GM21528 (cell line): ENCODE measurements around the gene FAM156B.
"Not testable (repeated sequence)": the region's sequence is repeated elsewhere in the genome, so short reads cannot be mapped to it uniquely, and the experiment has no call there.

ENCODE experiments used
- ATAC-seq: cut with Tn5 transposase; IDR thresholded peaks from one replicate; pipeline ENCODE4 v1.9.1; 2021; ENCODE audit warnings: mild to moderate bottlenecking, moderate library complexity; ENCODE audit not compliant: unreplicated experiment, low FRiP score

FAM156B gene, protein sequence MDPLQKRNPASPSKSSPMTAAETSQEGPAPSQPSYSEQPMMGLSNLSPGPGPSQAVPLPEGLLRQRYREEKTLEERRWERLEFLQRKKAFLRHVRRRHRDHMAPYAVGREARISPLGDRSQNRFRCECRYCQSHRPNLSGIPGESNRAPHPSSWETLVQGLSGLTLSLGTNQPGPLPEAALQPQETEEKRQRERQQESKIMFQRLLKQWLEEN

DNA sequence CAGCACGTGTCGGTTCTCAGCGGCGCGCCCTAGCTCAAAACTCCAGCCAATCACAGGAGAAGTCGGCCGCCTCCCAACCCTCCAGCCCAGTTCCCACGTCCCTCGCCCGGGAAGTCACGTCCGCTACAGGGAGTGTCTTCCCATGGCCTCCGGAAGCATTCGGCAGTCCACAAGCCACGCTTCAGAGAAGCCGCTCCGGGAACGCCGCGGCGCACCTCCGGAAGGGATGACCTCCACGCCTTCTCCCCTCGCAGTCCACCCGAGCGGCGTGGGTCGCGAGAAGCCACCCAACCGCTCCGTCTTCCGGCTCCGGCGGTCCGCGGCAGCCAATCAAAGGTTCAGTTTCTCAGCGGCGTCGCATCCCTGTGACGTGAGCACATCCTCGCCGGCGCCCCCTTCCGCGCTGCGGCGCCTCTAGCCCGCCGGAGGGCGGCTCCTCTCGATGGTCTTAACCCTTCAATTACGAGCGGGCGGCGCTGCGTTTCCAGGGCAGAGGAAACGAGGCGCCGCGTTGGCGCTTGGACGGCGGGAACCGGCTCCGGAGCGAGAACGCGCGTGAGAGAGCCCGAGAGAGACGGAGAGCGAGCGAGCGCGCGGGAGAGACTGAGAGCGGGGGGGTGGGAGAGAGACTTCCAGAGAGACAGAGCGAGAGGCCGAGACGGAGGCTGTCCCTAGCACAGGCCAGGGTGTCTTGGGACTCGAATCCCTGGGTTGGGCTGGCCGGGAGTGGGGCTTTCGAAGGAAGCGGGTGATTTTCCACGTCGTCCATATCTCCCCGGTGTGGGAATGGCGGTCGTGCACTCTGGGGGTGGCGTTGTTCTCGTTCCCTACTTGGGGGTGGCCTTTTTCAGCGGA is at the start of gene FAM156B:
Gene FAM156B (plus strand): TSS at position 476 of the 855 bp plus-strand sequence. CDS start 9,896 bp downstream, outside the sequence.
- ATAC-seq, result peak; percentile 84

DNA sequence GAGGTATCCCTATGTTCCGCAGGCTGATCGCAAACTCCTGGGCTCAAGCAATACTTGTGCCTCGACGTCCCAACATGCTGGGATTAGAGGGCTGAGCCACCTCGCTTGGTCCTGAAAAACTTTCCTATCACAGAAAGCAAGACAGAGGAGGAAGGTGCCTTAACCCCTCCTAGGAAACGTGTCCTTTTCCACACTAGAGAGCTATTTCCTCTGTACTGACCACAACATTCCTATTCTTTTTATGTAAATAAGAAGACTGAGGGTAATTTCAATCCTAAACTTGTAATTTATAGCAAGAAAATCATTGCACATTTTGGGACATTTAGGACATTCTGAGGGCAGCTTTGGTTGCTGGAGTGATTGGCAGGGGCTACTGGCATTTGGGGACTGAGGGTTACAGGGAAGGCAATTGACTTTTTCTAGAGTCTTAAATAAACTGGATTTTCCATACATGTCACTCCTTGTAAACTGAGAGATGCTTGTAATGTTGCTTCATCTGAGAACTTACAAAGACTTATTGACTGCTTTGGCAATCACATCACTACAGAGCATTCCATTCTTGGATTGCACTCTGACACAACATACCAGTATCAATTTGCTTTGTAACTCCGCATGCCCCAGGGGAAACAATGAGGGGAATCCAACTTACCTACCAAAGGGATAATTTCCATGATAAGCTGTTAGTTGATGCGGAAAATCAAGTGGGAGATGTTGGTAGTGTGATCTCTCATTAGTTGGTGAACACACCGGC is 44.8 kb upstream of the FAM156B start:
- no peak for ATAC-seq

DNA sequence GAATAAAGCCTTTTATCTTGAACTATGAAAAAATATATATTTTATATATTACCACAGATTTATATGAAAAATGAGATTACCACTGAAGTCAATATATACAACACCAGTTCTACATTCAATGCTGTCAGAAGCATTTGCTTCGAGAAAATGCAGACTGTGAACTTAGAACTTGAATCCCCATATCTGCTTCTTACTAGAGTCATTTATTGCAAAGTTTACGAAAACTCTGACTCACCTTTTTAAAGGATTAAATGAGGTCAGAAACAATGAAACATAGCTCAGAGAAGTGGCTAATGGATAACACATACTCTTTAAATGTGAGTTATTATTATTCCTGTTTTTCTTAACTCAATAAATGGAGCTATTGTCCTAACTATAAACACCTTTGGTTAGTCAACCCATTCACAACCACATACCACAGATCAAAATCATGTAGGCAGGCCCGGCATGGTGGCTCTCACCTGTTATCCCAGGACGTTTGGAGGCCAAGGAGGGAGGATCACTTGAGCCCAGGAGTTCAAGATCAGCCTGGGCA is 40.1 kb upstream of the FAM156B start:
- not testable (repeated sequence) for ATAC-seq

DNA sequence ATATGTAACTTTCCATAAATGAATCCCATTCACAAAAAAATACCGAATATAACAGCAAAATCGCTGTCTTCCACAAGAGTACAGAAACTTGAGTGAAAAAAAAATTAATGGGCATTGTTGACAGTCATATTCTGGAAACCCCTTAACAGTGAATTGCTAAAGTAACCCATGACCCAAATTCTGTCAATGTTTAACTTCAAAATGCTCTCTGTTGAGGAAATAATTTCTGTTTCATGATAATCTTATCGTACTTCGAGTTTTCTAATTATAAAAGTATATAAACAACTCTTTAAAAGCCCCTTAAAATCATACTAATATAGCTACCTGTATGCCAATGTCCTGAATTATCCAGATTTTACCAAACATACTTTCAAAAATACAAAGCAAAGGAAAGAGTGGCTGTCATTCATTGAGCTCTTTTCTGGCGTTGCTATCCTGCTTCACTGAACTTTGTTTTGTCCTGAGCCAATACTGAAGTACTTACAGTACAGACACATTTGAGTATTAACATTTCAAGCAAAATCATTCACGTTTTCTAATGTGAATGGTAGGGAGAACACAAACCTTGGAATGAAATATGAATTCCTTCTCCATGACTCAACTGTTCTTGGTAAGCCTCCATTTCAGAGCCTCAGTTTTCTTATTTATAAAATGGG is 31.7 kb upstream of the FAM156B start:
- no peak for ATAC-seq

DNA sequence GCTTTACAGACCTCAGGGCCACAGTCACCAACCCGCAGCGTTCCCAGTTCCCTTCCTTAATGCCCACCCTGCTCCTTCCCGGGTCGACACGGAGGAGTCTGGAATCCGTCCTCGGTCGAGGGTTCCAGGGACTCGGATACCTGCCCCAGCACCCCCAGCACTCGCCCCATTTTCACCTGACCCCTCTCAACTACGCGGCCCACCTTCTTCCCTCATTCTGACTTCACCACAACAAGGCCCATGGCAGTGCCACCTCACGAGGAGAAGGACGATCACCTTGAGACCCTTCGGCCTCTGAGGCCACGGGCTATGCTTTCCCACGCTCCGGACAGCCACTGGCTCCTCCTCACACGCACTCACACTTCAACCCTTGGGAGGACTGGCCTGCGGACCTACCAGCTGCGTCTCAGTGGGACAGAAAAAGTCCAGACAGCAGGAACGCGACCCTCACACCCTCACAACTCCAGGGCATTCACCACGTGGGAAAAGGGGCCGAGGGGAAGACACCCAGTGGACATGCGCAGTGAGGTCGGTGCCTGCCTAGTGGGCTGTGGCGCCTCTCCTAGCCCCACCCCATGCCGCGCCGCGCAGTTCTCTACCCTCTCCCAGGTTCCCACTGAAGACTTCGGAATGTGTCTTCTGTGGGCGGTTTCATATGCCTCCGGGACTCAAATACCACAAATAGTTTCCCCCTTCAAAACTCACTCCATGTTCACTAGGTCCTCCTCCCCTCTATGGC is 29.4 kb upstream of the FAM156B start, which contains the start of gene XAGE3:
Gene XAGE3 (minus strand): TSS at position 474 of the 739 bp plus-strand sequence. CDS start 950 bp downstream, outside the sequence.
- ATAC-seq, result no peak

DNA sequence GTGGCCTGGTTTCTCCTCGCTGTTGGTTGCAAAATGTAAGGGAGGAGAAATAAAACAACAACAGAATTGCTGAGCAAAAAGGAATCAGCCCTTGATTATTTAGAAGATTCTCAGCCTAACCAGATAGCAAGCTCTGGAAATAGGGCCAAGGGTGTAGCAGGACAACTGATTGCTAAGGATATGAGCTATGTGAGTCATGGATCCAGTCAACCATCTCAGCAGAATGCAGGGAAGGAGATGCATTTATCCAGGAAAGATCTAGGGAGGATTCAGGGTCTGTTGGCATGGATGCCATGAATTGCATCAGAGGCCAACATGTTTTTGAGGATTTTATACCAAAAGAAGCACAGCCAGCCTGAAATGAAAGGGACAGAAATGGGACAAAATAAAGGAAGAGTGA is 27.1 kb upstream of the FAM156B start:
- no peak for ATAC-seq

DNA sequence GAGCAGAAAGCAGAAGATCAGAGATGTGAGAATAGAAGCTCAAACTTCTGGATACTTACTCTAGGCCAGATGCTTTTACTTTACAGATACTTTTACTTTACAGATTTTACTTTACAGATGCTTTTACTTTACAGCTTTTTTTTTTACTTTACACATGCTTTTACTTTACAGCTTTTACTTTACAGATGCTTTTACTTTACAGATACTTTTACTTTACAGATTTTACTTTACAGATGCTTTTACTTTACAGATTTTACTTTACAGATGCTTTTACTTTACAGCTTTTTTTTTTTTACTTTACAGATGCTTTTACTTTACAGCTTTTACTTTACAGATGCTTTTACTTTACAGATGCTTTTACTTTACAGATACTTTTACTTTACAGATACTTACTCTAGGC is 23.3 kb upstream of the FAM156B start:
- not testable (repeated sequence) for ATAC-seq

- ATAC-seq, result no peak
These were observed 22.5 kb upstream of the FAM156B start for GRCh38 chrX:52874661-52875060.

DNA sequence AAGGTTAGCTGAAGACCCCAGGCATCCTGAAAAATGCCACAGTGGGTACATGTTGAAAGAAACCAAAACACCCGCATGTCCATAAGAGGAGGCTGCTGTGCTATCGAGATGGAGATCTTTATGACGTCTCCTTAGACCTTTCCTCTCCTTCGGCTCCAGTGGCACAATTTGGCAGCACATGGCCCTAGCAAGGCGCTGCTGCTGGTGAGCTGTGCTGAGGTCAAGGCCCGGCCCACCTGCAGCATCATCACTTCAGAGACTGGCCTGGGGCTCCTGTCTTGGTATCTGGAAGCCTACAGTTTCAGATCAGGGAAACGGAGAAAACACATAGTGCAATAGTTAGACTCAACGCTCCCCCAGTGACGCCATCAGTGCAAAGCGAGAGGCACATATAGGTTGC is 21.7 kb upstream of the FAM156B start:
- not testable (repeated sequence) for ATAC-seq

DNA sequence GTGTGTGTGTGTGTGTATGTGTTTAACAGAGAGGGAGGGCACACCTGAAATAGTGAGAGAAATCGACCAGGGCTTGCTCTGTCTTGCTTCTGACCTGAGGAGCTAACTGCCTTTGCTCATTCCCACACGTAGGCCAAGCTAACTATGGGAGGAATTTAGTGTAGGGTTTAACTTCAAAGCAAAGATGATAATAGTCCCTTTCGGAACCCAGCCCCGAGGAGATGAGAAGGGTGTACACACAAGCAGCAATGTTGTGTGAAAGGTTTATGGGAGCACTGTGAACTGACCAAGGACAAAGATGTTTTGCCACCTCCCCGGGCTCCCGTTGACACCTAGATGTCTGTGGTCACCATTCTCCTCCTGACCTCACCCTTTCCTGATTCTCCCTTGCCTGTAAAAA is 20.7 kb upstream of the FAM156B start:
- ATAC-seq, result not testable (repeated sequence)

DNA sequence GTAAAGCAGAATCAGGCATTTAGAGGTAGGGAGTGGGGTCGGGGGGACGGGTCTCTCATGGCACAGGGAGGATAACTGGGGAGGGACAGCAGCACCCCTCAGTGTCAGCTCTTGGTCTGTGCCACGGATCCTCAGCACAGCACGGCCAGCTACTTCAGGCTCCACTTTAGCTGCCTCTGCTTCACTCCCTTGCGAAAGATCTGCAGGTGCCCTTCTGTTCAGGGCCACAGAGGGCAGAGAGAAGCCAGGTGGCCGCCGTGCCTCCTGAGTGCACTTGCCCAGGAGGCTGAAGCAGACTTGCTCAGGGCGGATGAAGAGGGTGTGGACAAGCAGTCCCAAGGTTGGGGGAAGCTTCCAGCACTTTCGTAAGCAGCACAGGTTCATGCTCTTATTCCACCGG is 9.7 kb upstream of the FAM156B start:
- not testable (repeated sequence) for ATAC-seq

DNA sequence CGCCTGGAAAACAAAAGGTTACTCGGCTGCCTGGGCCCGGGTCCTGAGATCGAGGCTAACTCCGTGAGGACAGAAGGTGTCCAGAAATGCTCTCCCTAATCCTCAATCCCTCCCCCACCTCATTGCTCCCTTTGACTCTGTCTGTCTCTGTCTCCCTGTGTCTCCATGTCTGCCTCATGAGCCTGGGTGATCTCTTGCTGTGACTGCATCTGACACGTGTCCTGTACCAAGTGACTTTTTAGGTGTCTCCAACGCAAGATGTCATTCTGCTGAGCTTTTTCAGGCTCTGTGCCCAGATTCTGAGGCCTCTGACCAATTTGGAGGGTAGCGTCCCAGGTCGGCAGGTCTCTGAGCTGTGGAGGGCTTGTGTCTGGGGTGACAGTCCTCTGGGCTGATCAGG is 9.0 kb upstream of the FAM156B start:
- ATAC-seq, result not testable (repeated sequence)

GRCh38 chrX:52896438-52896837 is 692 bp upstream of the FAM156B start:
- ATAC-seq, result peak; percentile 36

GRCh38 chrX:52905531-52905930 is 8.4 kb downstream of the FAM156B start:
- not testable (repeated sequence) for ATAC-seq

DNA sequence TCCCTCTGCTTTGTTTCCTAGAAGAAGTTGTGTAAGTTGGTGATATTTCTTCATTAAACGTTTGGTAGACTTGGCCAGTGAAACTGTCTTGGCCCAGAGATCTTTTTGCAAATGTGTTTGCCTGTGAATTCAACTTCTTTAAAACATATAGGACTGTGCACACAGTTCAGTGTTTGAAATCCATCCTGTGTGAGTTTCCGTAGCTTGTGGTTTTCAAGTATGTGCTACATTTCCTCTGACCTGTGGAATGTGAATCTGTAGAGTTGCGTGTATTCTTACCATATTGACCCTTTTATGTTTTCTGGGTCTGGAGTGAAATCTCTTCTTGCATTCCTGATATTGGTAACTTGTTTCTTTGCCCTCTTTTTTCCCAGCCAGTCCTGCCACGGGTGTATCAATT is 8.9 kb downstream of the FAM156B start:
- ATAC-seq, result not testable (repeated sequence)

- not testable (repeated sequence) for ATAC-seq
These were observed 10.0 kb downstream of the FAM156B start for GRCh38 chrX:52907137-52907536.

- not testable (repeated sequence) for ATAC-seq
These were observed 10.8 kb downstream of the FAM156B start for GRCh38 chrX:52907900-52908299.

- ATAC-seq, result not testable (repeated sequence)
These were observed 12.3 kb downstream of the FAM156B start for GRCh38 chrX:52909313-52909969.

DNA sequence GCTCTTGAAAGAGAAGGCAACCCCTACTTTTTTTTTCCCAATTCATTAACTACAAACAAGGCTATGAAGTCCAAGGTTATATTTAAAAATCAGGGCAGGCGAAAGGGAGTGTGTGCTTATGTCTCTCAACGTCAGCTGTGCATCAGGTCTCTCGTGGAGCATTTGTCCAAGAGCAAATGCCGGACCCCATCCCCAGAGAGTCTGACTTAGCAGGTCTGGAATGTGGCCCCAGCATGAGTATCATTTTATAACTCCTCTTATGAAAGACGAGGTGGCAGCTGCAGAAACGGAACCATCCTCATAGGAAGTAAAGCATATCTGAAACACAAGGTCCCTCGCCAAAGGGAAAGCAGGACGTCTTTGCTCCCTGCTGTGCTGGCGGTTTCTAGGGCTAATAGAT is 16.6 kb downstream of the FAM156B start:
- not testable (repeated sequence) for ATAC-seq
